ENCODE data around the gene FFAR3.

Gene FFAR3

GRCh38 chr19:35409191-35409590 is 50.9 kb downstream of the FFAR3 start:
- no peak for TF ChIP-seq CTCF (IDR thresholded peaks at IDR 0.05; ENCODE audit: extremely low read depth, missing control alignments)
- DNase-seq (ENCODE audit: low spot score) = no peak
